GM19324 (cell line): ENCODE measurements around the gene HAO2.
"Not testable (repeated sequence)": the region's sequence is repeated elsewhere in the genome, so short reads cannot be mapped to it uniquely, and the experiment has no call there.

ENCODE experiments used
- ATAC-seq: cut with Tn5 transposase; IDR thresholded peaks from one replicate; pipeline ENCODE4 v1.9.1; 2021; ENCODE audit warnings: mild to moderate bottlenecking, moderate library complexity; ENCODE audit not compliant: unreplicated experiment, low FRiP score

Gene HAO2

GRCh38 chr1:119341372-119341947, 27.1 kb upstream of the HAO2 start:
- no peak for ATAC-seq

DNA sequence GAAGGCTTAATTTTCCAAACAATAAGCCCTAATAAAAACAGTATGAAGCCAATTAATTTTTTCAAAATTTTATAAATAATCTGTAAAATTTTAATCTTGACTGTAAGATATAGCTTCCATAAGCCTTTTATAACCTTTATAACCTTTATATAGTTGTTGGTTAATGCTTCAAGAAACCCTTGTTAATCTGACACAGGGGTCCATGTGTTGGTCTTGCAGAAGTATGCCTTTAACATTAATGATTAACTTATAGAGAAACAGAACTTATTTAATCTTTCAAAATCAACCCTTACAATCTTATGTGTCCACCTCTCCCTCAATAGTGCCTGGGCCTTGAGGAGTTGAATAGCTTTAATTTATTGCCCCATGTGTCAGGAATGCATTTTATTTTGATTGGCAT, 23.2 kb upstream of the HAO2 start:
- ATAC-seq, result no peak

DNA sequence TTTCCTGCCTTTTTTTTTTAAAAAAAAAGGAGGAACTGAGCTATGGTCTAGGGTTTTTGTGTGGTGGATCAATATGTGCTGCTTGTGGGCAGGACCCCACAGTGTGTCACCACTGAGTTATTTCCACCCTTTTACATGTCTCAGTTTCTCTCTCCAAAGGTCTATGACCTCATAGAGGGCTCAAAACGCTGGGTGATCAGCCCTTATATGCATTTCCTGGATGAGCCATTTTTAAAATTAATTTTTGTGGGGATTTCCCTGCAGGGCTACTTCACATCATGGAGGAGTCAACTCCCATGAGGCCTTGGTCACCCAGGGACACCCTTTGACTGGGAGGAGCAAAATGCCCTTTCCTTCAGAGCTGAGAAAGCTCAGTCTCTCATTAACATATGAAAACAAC, 20.7 kb upstream of the HAO2 start:
- ATAC-seq, result no peak

DNA sequence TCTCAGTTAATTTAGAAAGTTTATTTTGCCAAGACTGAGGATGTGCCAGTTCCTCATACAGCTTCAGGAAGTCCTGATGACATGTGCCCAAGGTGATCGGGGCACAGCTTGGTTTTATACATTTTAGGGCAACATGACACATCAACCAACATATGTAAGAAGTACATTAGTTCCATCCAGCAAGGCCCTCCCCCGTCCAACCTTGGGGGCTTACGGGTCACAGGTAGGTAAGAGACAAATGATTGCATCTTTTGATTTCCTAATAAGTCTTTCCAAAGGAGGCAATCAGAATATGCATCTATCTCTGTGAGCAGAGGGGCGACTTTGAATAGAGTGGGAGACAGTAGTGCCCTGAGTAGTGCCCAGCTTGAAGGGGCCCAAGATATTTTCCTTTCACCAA, 19.6 kb upstream of the HAO2 start:
- ATAC-seq, result no peak

DNA sequence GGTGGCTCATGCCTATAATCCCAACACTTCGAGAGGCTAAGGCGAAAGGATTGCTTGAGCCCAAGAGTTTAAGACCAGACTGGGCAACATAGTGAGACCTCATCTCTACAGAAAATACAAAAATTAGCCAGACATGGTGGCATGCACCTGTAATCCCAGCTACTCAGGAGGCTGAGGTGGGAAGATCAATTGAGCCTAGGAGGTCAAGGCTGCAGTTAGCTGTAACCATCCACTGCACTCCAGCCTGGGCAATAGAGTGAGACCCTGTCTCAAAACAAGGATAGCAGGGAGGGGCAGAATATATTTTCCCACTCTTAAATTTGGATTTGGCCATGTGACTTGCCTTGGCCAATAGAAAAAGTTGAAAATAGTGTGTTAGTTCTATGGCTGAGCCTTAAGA, 17.7 kb upstream of the HAO2 start:
- not testable (repeated sequence) for ATAC-seq

DNA sequence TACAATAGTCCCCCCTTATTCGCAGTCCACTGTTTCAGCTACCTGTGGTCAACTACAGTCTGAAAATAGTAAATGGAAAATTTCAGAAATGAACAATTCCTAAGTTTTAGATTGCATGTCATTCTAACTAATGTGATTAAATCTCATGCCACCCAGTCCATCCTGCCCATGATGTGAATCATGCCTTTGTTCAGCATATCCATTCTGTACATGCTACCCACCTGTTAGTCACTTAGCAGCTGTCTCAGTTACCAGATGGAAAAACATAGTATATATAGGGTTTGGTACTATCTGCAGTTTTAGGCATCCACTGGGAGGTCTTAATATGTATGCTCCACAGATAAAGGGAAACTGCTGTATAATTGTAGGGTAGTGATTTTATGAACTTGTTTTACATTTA, 16.6 kb upstream of the HAO2 start:
- ATAC-seq, result no peak

- ATAC-seq, result no peak
Measured at GRCh38 chr1:119353836-119354235, 14.7 kb upstream of the HAO2 start.

- no peak for ATAC-seq
Measured at GRCh38 chr1:119358636-119359035, 9.9 kb upstream of the HAO2 start.

DNA sequence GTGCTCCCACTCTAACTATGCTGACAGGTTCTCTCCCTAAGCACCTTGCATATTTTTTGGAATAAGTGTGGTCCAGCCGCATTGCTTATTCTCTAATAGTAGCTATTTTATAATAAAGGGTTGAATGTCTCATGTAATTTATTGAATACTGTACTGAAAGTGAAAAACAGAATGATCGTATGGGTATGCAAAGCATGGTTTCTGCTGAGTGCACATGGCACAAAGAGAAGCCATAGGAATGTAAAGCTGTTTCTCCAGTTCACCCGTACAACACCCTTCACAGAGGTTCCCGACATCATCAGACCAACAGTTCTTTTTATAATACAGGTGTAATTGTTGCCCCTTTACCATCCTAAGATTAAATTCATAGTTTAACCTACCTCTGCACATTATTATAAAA, 8.9 kb upstream of the HAO2 start:
- ATAC-seq, result no peak

GRCh38 chr1:119361205-119361604, 7.4 kb upstream of the HAO2 start:
- no peak for ATAC-seq

GRCh38 chr1:119361620-119362344, 6.8 kb upstream of the HAO2 start:
- no peak for ATAC-seq

DNA sequence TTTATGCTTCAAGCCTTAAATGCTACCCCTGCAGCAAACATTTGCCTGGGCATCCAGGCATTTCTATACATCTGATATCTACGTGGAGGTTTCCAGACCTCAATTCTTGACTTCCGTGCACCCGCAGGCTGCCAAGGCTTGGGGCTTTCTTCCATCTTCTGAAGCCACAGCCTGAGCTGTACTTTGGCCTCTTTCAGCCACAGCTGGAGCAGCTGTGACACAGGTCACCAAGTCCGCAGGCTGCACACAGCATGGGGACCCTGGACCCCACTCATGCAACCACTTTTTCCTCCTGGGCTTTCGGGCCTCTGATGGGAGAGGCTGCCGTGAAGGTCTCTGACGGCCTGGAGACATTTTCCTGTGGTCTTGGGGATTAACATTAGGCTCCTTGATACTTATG, 5.4 kb upstream of the HAO2 start:
- no peak for ATAC-seq

- ATAC-seq, result no peak
Measured at GRCh38 chr1:119364640-119365039, 3.9 kb upstream of the HAO2 start.

GRCh38 chr1:119366424-119366823, 2.2 kb upstream of the HAO2 start:
- peak; percentile 64 for ATAC-seq

DNA sequence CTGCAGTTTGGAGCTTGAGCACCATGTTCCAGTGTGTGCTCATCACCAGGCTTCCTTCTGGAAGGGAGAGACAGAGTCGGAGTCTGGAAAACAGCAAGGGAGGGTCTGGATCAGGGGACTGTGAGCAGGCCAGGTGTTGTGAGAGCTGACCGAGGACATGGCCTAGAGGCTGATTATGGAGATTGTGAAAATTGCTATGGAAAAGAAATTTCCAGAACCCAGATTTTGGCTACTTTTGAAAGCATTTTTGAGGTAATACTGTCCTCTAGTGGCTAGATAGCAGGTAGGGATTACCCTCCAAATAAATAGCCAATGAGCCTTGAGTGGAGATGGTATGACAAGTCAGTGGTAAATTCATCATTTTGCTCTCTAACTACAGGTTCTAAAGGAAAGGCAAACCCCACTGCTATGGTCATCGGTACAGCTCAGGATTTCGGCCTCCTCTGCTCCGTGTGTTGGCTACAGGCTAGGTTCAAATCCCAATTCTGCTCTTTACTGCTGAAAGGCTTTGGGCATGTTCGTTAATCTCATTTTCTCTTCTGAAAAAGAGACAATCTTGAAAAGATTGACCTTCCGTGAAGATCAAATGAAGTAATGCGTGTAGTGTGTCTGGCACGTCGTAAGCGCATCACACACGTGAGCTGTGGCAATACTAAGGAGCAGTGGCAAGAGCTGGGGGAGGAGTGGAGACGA, 1.0 kb upstream of the HAO2 start:
- no peak for ATAC-seq

DNA sequence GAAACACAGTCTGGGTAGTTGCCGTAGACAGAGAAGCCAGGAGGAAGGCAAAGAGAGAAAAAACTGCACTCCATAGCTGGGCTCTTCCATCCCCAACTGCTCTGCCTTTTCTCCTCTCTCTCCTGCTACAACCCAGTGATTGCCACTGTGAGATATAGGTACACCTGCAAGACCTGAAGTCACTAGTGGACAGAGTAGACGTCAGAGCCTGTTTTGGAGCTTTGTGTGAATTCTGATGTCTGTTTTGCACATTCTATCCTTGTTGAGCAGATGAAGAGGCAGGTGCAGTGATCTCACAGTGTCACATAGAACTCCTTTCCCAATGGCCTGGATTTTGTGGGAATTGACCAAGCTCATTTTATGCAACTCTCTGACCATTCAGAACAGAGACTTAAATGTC, 2.2 kb downstream of the HAO2 start:
- no peak for ATAC-seq

- no peak for ATAC-seq
Measured at GRCh38 chr1:119371815-119372214, 3.2 kb downstream of the HAO2 start.

GRCh38 chr1:119372503-119373086, 4.0 kb downstream of the HAO2 start:
- peak; percentile 62 for ATAC-seq

- no peak for ATAC-seq
Measured at GRCh38 chr1:119373465-119373864, 4.9 kb downstream of the HAO2 start.

DNA sequence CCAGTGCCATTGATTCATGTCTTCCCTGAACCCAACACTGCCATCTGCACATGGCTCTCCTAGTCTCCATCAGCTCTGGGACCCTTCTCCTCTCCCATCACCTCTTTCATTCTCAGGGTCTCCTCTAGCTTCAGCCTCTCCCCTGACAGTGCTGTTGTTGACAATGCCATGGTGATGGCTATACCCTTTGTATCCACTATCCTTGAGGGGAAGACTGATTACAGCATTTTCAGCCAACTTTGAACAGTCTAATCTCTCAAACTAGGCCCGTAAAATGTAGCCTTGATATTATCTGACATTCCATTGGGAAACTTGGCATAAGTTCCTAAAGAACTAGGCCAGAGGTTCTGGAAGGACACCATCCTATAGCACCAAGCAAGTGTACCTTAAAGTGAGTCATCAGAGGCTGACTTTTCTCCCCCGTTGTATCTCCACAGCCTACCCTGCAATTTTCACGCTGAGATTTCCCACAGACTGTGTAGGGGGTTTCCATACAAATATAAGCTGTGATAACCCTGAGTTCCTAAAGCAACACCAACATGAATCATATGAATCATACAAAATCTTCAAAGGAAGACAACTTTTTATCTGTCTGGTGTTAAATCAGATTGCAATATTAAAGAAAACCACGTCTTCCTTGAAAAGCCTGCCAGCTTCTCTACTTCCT, 5.8 kb downstream of the HAO2 start:
- no peak for ATAC-seq

DNA sequence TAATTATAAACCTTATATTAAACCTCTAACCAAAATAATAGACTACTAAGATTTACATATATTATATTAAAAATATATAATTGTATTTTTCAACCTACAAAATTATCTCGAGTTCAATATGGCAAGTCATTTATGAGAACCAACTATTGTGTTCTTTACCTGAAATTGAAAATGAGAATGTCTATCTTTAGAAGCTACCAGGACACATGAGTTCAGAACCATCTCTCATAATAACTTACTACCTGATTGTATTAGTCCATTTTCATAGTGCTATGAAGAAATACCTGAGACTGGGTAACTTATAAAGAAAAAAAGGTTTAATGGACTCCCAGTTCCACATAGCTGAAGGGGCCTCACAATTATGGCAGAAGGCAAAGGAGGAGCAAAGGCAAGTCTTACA, 6.8 kb downstream of the HAO2 start:
- no peak for ATAC-seq
